Measurements from ENCODE around the gene TMEM108.

TMEM108 gene

DNA sequence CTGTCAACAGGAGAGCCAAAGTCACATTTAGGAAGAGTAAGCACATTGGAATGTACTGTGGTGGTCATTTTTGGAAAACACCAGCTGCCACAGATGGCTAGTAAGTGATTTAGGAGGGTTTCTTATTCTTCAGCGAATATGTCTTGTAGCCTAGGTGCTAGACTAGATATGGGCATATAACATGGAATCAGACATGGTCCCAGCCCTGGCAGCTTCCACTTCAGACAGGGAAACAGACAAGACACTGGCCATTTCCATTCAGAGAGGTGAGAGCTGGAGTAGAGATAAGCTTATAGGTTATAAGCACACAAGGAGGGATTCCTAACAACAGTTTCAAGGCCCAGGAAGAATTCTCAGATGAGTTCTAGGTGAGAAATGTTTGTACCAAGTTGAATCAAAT lies 333.5 kb downstream of the TMEM108 start:
- DNase-seq (ENCODE audit: extremely low spot score) = no peak
- CTCF ChIA-PET = interaction anchor here (1.0 to 1.5 kb wide), 2 partner anchors 331 to 640 kb away, joined by 3 to 4 read pairs; no protein-coding TSS in a partner anchor
- TF ChIP-seq CTBP1 (IDR thresholded peaks at IDR 0.05; ENCODE audit: borderline replicate concordance) = no peak
- no peak for TF ChIP-seq LEF1 (IDR thresholded peaks at IDR 0.05; ENCODE audit: borderline replicate concordance)
- TF ChIP-seq FOXK2 (IDR thresholded peaks at IDR 0.05) = no peak
- TF ChIP-seq, protein P1, sequence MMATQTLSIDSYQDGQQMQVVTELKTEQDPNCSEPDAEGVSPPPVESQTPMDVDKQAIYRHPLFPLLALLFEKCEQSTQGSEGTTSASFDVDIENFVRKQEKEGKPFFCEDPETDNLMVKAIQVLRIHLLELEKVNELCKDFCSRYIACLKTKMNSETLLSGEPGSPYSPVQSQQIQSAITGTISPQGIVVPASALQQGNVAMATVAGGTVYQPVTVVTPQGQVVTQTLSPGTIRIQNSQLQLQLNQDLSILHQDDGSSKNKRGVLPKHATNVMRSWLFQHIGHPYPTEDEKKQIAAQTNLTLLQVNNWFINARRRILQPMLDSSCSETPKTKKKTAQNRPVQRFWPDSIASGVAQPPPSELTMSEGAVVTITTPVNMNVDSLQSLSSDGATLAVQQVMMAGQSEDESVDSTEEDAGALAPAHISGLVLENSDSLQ (IDR thresholded peaks at IDR 0.05) = no peak
- TF ChIP-seq ELF4 (IDR thresholded peaks at IDR 0.05) = no peak
- TF ChIP-seq HDGF (IDR thresholded peaks at IDR 0.05; ENCODE audit: borderline replicate concordance) = no peak
- TF ChIP-seq TARDBP (IDR thresholded peaks at IDR 0.05) = no peak
- no peak for TF ChIP-seq L3MBTL2 (conservative IDR thresholded peaks at IDR 0.05)
- TF ChIP-seq NFRKB (IDR thresholded peaks at IDR 0.05) = no peak
- TF ChIP-seq FOXA1 (IDR thresholded peaks at IDR 0.05) = no peak
- TF ChIP-seq ARNT (IDR thresholded peaks at IDR 0.05) = no peak
- no peak for TF ChIP-seq SP1 (IDR thresholded peaks at IDR 0.05)
- TF ChIP-seq BHLHE40 (IDR thresholded peaks at IDR 0.05; ENCODE audit: borderline replicate concordance) = no peak
- no peak for TF ChIP-seq SUZ12 (IDR thresholded peaks at IDR 0.05)
- TF ChIP-seq FOXM1 (IDR thresholded peaks at IDR 0.05; ENCODE audit: borderline replicate concordance) = no peak
- no peak for TF ChIP-seq ZNF384 (IDR thresholded peaks at IDR 0.05)
- POLR2A ChIA-PET = no interaction called here

DNA sequence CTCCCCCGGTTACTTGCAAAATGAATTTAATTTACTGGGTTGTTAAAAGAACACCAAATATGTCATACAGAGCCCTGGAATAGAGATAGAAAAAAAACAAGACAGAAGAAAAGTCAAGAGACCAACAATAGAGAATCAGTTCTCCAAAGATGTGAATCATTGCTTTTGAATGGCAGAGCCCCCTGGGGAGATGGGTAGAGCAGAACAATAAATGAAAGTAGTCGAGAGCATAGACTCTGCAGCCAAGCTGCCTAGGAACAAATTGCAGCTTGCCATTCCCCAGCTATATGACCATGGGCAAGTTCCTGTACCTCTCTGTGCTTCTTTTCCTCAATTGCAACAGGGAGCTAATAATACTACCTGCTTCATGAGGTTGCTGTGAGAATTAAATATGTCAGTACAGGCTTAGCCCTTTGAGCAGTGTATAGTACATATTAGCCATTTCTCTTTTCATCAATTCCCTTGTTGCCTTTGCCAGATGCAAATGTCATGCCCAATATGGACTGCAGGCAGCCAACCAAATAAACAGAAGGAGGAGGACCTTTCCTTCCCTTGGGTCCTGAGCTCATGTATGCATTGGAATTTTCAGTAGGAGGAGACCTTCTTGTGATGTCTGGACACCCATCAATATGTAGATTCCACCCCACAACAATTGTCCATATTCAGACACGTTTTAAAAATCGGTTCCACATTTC lies 336.7 kb downstream of the TMEM108 start:
- ChIA-PET CTCF (interaction anchor here (0.6 to 1.3 kb wide), 3 partner anchors 36 to 334 kb away, joined by 4 to 5 read pairs (median 4); no protein-coding TSS in a partner anchor), POLR2A (no interaction called here)
- no peak for TF ChIP-seq BHLHE40 (IDR thresholded peaks at IDR 0.05; ENCODE audit: borderline replicate concordance)
- TF ChIP-seq TARDBP (IDR thresholded peaks at IDR 0.05) = no peak
- TF ChIP-seq CTBP1 (IDR thresholded peaks at IDR 0.05; ENCODE audit: borderline replicate concordance) = no peak
- TF ChIP-seq LEF1 (IDR thresholded peaks at IDR 0.05; ENCODE audit: borderline replicate concordance) = no peak
- no peak for TF ChIP-seq HDGF (IDR thresholded peaks at IDR 0.05; ENCODE audit: borderline replicate concordance)
- TF ChIP-seq FOXA1 (IDR thresholded peaks at IDR 0.05) = no peak
- TF ChIP-seq NFRKB (IDR thresholded peaks at IDR 0.05) = no peak
- no peak for TF ChIP-seq L3MBTL2 (conservative IDR thresholded peaks at IDR 0.05)
- no peak for DNase-seq (ENCODE audit: extremely low spot score)

DNA sequence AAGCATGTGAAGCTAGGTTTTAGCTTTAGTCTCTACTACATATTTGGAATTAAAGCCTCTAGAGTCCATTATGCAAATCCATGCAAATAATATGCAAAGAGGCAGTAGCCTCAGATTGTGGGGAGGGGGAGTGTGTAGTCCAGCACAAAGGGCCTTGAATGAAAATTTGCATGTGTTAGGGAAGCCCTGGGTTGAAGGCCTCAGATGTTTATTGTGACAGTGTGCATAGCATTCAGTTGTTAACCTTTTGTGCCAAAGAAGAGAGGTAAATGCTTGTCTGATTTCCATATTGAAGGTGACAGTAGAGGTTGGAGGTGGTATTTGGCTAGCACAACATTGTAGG lies 337.2 kb downstream of the TMEM108 start:
- POLR2A ChIA-PET = no interaction called here
- DNase-seq (ENCODE audit: extremely low spot score) = no peak
- CTCF ChIA-PET = interaction anchor here (0.6 to 1.3 kb wide), 4 partner anchors 9 to 334 kb away, joined by 3 to 5 read pairs (median 4); no protein-coding TSS in a partner anchor
- TF ChIP-seq LEF1 (IDR thresholded peaks at IDR 0.05; ENCODE audit: borderline replicate concordance) (no peak), SP1 (IDR thresholded peaks at IDR 0.05) (no peak), ZNF384 (IDR thresholded peaks at IDR 0.05) (no peak), TARDBP (IDR thresholded peaks at IDR 0.05) (no peak), FOXA1 (IDR thresholded peaks at IDR 0.05) (no peak), BHLHE40 (IDR thresholded peaks at IDR 0.05; ENCODE audit: borderline replicate concordance) (no peak), ARNT (IDR thresholded peaks at IDR 0.05) (no peak), L3MBTL2 (conservative IDR thresholded peaks at IDR 0.05) (no peak), SUZ12 (IDR thresholded peaks at IDR 0.05) (no peak), ELF4 (IDR thresholded peaks at IDR 0.05) (no peak), HDGF (IDR thresholded peaks at IDR 0.05; ENCODE audit: borderline replicate concordance) (no peak), CTBP1 (IDR thresholded peaks at IDR 0.05; ENCODE audit: borderline replicate concordance) (no peak)

DNA sequence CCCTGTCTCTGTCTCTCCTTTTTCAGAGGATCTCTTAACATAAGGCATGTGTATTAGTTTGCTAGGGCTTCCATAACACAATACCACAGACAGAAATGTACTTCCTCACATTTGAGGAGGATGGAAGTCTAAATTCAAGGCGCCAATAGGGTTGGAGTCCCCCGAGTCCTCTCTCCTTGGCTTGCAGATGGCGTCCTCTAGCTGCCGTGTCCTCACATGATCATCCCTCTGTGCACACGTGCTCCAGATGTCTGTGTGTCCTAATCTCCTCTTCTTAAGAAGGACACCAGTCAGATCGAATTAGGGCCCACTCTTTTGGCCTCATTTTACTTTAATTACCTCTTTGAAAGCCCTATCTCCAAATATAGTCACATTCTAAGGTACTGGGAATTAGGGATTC lies 338.6 kb downstream of the TMEM108 start:
- no peak for DNase-seq (ENCODE audit: extremely low spot score)
- TF ChIP-seq FOXM1 (IDR thresholded peaks at IDR 0.05; ENCODE audit: borderline replicate concordance) = no peak
- TF ChIP-seq SP1 (IDR thresholded peaks at IDR 0.05) = no peak
- TF ChIP-seq, protein P1 (IDR thresholded peaks at IDR 0.05) = no peak
- TF ChIP-seq TARDBP (IDR thresholded peaks at IDR 0.05) = no peak
- no peak for TF ChIP-seq NFRKB (IDR thresholded peaks at IDR 0.05)
- no peak for TF ChIP-seq HDGF (IDR thresholded peaks at IDR 0.05; ENCODE audit: borderline replicate concordance)
- no peak for TF ChIP-seq BHLHE40 (IDR thresholded peaks at IDR 0.05; ENCODE audit: borderline replicate concordance)
- TF ChIP-seq LEF1 (IDR thresholded peaks at IDR 0.05; ENCODE audit: borderline replicate concordance) = no peak
- TF ChIP-seq ARNT (IDR thresholded peaks at IDR 0.05) = no peak
- TF ChIP-seq ELF4 (IDR thresholded peaks at IDR 0.05) = no peak
- TF ChIP-seq CTBP1 (IDR thresholded peaks at IDR 0.05; ENCODE audit: borderline replicate concordance) = no peak
- no peak for TF ChIP-seq SUZ12 (IDR thresholded peaks at IDR 0.05)
- TF ChIP-seq FOXK2 (IDR thresholded peaks at IDR 0.05) = no peak
- no peak for TF ChIP-seq FOXA1 (IDR thresholded peaks at IDR 0.05)
- TF ChIP-seq L3MBTL2 (conservative IDR thresholded peaks at IDR 0.05) = no peak
- no peak for TF ChIP-seq ZNF384 (IDR thresholded peaks at IDR 0.05)
- POLR2A ChIA-PET = no interaction called here
- CTCF ChIA-PET = interaction anchor here (1.9 kb wide), 1 partner anchor 335 kb away, joined by 5 read pairs; no protein-coding TSS in a partner anchor

DNA sequence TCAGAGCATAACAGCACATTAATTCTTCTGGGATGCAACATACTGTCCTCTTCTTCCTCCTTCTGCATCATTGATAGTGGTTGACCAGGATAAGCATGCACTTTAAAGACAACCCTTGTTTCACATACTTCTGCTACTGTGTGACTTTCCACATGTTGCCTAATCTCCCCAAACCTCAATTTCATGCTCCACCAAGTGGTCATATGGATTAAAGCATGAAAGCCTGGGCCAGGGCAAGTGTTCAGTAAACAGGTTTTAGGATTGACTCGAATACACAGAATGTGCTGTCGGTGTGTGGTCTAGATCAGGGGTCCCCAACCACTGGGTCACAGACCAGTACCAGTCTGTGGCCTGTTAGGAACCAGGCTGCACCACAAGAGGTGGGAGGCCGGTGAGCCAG lies 339.2 kb downstream of the TMEM108 start:
- TF ChIP-seq ZNF384 (IDR thresholded peaks at IDR 0.05) (no peak), HDGF (IDR thresholded peaks at IDR 0.05; ENCODE audit: borderline replicate concordance) (no peak), FOXA1 (IDR thresholded peaks at IDR 0.05) (no peak), NFRKB (IDR thresholded peaks at IDR 0.05) (no peak), ARNT (IDR thresholded peaks at IDR 0.05) (no peak), FOXK2 (IDR thresholded peaks at IDR 0.05) (no peak), BHLHE40 (IDR thresholded peaks at IDR 0.05; ENCODE audit: borderline replicate concordance) (no peak), LEF1 (IDR thresholded peaks at IDR 0.05; ENCODE audit: borderline replicate concordance) (no peak), TARDBP (IDR thresholded peaks at IDR 0.05) (no peak), SUZ12 (IDR thresholded peaks at IDR 0.05) (no peak), SP1 (IDR thresholded peaks at IDR 0.05) (no peak), L3MBTL2 (conservative IDR thresholded peaks at IDR 0.05) (no peak), FOXM1 (IDR thresholded peaks at IDR 0.05; ENCODE audit: borderline replicate concordance) (no peak), ELF4 (IDR thresholded peaks at IDR 0.05) (no peak), CTBP1 (IDR thresholded peaks at IDR 0.05; ENCODE audit: borderline replicate concordance) (no peak)
- TF ChIP-seq, protein P1 (IDR thresholded peaks at IDR 0.05) = no peak
- DNase-seq (ENCODE audit: extremely low spot score) = peak; percentile 33
- ChIA-PET POLR2A (no interaction called here), CTCF (interaction anchor here (1.9 kb wide), 1 partner anchor 335 kb away, joined by 5 read pairs; no protein-coding TSS in a partner anchor)
